Uterus (tissue), 2 donors: ENCODE results near the gene PPP2R5E.

Experiments used
- POLR2A ChIP-seq, 2 donors: fragments of 450-650 bp; IDR thresholded peaks; one replicate each; pipeline ENCODE4 v1.6.1; 2016; ENCODE audit warnings: antibody characterized with exemption in 2 of 2, mild to moderate bottlenecking in 1 of 2, moderate library complexity in 1 of 2
- TF ChIP-seq, protein P1 (sequence below), 4 experiments: fragments of 200-600 bp in 2 of 4; fragments of 450-650 bp in 2 of 4; sonication (generic) in 2 of 4; IDR thresholded peaks; one replicate each; pipeline ENCODE4 v1.5.1; 2016 to 2019; ENCODE audit warnings: antibody characterized with exemption in 4 of 4, mild to moderate bottlenecking in 2 of 4, moderate library complexity in 1 of 4

DNA sequence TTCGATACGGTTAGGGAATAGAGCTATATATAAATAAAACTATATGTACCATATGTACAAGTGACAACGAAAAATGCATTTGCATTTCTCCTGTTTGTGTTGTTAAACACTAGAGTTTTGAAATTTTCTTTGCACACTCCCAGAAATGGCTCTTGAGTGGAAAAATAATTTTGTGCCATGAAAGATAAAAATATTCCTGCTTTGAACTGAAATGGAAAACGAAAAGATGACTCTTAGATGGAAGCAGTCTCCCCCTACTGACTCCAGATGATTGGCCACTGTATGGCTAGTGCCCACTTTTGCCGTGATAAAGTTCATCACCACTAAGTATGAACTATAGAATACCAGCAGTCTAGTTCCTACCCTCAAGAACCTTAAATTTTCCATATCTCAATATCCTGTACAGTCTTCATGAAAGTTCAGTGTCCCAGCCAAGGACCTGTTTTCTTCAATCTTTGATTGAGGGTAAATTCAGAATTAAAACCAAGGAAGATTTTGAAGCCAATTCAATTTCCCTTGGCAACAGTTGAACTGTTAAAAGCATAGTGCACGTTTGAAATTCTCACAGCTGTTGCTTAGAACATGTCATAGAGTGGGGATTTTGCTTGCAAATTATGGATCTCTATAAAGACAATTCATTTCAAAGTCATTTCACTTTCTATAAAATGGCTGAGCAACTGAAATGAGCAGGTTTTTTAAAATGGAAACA is 1.6 kb upstream of the PPP2R5E start:
- TF ChIP-seq, protein P1, sequence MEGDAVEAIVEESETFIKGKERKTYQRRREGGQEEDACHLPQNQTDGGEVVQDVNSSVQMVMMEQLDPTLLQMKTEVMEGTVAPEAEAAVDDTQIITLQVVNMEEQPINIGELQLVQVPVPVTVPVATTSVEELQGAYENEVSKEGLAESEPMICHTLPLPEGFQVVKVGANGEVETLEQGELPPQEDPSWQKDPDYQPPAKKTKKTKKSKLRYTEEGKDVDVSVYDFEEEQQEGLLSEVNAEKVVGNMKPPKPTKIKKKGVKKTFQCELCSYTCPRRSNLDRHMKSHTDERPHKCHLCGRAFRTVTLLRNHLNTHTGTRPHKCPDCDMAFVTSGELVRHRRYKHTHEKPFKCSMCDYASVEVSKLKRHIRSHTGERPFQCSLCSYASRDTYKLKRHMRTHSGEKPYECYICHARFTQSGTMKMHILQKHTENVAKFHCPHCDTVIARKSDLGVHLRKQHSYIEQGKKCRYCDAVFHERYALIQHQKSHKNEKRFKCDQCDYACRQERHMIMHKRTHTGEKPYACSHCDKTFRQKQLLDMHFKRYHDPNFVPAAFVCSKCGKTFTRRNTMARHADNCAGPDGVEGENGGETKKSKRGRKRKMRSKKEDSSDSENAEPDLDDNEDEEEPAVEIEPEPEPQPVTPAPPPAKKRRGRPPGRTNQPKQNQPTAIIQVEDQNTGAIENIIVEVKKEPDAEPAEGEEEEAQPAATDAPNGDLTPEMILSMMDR (IDR thresholded peaks at IDR 0.05) = peak; percentile 26 to 57 (median 45)
- TF ChIP-seq POLR2A (IDR thresholded peaks at IDR 0.05) = no peak
